ENCODE measurements around the gene GRIN2A.

- TF ChIP-seq CTCF (conservative IDR thresholded peaks at IDR 0.05; ENCODE audit: low read length): no peak
- no peak for TF ChIP-seq EZH2phosphoT487 (IDR thresholded peaks at IDR 0.05; ENCODE audit: borderline replicate concordance, low read depth, low read length)
Observed at GRCh38 chr16:9808210-9808609, 374.0 kb downstream of the GRIN2A start.

Data from OCI-LY7 (cell line).